Muscle of back (tissue), 11 donors: ENCODE results near the gene CTH. TPM values are rescaled to one million over a fixed set of nuclear protein-coding genes. Genes with fewer than 3 reads are reported as not detected.
A peak's percentile ranks its signal among the peaks of the same experiment; 100 is the strongest.
"Not testable (repeated sequence)": the region's sequence is repeated elsewhere in the genome, so short reads cannot be mapped to it uniquely, and the experiment has no call there.

Source experiments
- DNase-seq, 3 donors: peaks; one replicate each; pipeline versions ENCODE4 v3.0.0 to v3.0.0-alpha.2; 2013
- polyA plus RNA-seq, 10 donors: library from polyadenylated mRNA; unstranded; fragments of 120-200 nt; gene quantifications; one replicate each; pipeline ENCODE4 v1.2.1, GENCODE V29; 2013; ENCODE audit not compliant: insufficient read length in 10 of 10

CTH gene
- polyA plus RNA-seq, 10 donors, result 1.1 to 2.8 (median 2.3) TPM

DNA sequence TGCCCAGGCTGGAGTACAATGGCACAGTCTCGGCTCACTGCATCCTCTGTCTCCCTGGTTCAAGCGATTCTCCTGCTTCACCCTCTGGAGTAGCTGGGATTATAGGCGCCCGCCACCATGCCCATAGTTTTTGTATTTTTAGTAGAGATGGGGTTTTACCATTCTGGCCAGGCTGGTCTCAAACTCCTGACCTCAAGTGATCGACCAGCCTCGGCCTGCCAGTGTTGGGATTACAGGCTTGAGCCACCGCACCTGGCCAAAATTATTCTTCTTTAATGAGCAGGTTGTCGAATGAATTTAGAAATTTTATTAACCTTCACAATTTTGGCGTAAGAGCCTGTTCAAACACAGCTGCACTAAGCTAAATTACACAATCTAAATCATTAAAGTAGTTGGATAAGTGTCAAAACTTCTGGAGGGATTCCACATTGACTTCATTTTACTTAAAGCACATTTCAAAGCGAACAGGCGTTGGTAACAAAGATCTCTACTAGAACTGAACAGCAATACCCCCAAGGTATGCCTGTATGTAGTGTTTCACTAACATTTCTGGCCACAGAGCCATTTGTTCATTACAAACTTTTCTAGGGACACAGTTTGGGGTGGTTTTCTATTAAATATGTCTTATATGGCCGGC is 5.2 kb upstream of the CTH start:
- no peak for DNase-seq

DNA sequence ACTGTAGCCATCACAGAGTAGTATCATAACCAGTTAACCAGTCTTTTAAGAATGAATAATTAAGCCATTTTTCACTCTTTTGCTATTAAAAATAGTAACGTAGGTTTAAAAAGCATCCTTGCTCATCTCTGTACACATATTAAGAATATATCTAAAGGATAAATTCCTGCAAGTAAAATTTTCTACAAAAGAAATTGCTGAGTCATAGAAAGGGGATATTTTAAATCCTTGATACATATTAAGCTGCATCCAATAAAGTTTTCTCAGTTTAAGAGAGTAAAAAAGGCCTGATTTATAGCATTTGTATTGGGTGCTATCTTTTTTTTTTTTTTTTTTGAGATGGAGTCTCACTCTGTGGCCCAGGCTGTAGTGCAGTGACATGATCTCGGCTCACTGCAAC is 1.9 kb upstream of the CTH start:
- DNase-seq, result no peak

DNA sequence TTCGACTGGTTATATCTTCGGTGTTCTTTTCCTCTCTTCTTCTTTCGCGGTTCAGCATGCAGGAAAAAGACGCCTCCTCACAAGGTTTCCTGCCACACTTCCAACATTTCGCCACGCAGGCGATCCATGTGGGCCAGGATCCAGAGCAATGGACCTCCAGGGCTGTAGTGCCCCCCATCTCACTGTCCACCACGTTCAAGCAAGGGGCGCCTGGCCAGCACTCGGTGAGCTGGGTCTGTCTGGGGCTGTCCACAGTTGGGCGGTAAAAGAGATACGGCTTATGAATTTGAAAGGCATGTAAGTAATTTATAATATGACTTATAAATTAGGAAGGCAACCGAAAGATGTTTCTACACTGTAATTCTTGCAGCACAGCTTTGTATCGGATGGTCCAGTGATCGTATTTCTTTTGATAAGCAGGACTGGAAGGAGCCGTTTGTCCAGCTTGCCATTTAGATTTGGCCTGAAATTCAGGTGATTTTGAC is 334 bp downstream of the CTH start:
- no peak for DNase-seq

DNA sequence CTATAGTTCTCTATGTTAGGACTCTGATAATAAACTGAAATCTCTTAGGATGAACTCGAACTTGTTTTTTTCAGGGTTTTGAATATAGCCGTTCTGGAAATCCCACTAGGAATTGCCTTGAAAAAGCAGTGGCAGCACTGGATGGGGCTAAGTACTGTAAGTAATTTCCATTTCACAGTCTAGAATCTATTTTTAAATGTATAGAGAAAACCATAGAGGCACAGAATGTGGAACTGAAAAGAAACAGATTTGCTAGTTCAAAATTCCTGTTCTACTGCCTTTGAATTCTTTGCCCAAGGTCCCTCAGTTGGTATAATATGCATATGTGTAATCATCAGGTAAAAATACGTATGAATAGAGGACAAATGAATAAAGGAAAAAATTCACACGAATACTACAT is 4.8 kb downstream of the CTH start:
- no peak for DNase-seq

DNA sequence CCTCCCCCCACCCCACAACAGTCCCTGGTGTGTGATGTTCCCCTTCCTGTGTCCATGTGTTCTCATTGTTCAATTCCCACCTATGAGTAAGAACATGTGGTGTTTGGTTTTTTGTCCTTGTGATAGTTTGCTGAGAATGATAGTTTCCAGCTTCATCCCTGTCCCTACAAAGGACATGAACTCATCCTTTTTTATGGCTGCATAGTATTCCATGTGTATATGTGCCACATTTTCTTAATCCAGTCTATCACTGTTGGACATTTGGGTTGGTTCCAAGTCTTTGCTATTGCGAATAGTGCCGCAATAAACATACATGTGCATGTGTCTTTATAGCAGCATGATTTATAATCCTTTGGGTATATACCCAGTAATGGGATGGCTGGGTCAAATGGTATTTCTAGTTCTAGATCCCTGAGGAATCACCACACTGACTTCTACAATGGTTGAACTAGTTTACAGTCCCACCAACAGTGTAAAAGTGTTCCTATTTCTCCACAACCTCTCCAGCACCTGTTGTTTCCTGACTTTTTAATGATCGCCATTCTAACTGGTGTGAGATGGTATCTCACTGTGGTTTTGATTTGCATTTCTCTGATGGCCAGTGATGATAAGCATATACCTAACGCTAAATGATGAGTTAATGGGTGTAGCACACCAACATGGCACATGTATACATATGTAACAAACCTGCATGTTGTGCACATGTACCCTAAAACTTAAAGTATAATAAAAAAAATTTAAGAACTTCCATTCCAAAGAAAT is 8.1 kb downstream of the CTH start:
- not testable (repeated sequence) for DNase-seq

DNA sequence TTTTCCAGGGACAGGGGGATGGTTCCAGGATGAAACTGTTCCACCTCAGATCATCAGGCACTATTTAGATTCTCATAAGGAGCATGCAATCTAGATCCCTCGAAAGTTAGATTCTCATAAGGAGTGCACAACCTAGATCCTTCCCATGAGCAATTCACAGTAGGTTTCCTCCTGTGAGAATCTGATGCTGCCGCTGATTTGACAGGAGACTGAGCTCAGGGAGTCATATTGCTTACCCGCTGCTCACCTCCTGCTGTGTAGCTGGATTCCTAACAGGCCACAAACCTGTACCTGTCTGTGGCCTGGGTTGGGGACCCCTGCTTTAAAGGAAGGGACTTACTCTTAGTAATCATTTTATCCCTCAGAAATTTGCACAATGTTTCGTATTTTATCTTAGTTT is 9.3 kb downstream of the CTH start:
- no peak for DNase-seq

DNA sequence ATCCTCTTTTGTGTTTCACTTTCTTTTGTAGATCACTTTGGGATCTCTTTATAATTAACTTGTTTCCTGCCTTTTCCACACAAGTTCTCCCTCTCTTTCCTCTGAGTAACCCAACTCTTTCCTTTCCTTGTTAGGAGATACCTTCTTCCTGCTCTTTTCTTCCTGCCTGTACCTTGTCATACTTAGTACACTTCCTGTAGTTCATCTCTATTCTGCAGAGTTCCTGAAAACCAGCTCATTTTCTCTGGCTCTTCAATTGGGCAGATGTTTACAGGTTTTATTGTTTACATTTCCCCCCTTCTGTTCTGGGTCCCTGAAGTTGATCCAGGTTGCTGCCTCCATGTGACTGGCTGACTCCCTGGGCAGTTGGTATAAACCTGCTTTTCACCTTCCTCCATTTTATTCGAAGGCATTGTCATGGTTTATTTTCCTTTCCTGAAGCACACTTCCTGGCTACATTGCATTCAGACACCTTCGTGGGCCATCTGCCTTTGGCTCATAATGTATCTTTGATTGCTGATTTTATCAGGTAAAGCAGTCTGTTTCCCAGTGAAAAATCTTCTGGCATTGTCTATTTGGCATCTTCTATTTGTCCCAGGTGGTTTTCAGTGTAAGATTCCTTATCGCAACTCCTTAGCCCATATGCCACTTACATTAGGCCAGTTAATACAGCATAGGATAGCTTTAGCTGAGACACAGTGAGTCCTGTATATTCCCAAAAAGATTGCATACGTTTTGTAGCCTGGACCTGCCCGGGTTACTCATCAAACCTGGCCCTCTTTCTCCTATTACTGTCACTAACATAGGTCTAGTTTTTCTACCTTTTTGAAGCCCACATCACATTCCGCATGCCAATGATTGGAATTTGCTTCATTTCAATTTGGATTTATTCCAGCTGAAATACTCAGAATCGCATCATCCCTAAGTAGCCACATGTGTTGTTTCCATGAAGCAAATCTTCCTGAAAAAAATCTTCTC is 15.4 kb downstream of the CTH start:
- no peak for DNase-seq

DNA sequence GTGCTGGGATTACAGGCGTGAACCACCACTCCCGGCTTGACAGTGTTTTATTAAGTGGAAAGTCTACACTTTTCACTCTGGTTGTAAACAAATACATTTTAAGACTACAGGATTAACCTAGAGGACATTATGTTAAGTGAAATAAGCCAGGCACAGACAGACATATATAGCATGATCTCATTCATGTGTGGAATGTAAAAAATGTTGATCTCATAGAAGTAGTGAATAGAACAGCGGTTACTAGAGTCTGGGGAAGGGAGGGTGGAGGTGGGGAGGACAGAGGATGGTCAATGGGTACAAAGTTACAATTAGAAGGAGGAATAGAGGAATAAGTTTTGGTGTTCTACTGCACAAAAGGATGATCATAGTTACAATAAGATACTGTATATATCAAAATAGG is 16.9 kb downstream of the CTH start:
- DNase-seq, result no peak

DNA sequence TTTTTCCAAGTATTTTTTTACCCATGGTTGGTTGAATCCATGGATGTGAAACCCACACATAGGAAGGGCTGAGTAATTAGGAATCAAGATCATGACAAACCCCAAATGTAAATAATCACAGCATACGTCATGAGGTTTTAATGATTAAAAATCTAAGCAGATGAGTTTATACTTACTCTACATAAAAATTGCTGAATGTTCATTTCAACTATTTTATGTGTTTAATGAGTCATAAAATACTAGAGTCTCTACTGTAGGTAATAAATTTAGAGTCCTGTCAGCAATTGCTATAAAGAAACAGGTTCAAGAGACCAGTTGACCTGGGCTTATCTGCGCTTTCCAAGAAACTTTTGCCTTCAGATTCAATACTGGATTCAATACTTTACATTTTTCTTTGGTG is 18.2 kb downstream of the CTH start:
- no peak for DNase-seq

DNA sequence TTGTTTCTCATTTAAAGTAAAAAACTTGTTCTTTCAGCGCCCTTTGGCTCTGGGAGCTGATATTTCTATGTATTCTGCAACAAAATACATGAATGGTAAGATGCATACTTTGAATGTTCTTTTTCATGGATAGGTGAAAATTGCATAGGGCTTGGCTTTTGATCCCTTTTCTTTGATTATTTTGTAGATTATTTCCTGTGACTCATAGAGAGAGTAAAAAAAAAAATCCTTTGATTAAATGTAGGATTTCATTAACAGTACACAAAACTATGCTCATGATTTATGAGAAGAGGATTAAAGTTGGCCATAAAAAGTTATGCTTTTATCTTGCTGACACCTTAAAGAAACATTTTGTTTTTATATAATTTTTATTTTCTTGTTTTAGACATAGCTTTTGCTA is 18.7 kb downstream of the CTH start:
- no peak for DNase-seq

DNA sequence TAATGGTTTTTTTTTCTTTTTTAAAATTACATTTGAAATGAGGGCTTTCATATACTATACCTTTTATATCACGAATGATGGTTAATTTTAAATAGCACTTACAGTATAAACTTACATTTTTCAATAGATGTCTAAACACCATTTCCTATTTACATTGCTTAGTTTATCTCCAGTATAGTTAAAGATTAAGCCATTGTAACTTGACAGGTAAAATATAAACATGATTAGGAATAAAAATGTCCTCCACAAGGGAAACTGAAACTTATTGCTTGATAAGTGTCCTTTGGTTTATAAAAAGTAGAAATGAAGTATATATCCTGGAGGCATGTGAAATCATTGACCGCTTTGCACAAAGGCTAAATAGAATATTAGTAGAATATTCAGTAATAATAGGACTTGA is 20.2 kb downstream of the CTH start:
- DNase-seq, result no peak

DNA sequence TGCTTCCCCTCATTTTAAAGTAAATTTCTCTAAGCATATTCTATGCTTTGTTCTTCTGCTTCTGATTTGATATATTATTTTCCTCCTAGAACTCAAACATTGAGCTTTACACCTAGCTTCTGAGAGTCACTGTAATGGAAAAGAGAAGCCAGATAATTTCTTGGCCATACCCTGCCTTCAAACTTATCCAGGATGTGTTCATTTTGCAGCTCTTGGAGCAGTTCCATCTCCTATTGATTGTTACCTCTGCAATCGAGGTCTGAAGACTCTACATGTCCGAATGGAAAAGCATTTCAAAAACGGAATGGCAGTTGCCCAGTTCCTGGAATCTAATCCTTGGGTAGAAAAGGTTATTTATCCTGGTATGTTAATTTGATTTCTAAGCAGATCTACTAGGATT is 20.8 kb downstream of the CTH start:
- DNase-seq, result no peak

DNA sequence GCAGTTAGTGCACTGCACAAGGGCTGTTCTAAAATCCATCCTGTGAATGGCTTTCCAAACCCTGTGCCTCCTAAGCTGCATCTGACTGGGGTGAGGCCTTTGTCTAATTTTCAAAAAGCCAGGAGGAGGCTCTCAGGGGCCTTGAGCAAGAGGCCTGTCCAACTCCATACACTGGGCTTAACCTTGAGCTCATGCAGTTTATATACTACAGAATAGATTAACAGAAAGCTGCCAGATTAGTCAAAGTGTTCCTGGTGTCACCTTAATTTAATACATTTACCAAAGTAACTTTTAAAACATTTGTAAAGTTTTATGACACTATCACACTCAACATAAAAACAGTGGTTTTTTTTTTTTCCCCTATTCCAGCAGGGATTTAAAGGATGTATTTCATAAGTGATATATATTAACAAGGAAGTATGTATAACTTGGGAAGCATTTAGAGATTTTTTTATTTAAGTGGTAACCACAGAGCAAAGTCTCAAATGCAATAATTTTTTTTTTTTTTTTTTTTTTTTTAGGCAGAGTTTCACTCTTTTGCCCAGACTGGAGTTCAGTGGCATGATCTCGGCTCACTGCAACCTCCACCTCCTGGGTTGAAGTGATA is 23.3 kb downstream of the CTH start:
- DNase-seq, result no peak

DNA sequence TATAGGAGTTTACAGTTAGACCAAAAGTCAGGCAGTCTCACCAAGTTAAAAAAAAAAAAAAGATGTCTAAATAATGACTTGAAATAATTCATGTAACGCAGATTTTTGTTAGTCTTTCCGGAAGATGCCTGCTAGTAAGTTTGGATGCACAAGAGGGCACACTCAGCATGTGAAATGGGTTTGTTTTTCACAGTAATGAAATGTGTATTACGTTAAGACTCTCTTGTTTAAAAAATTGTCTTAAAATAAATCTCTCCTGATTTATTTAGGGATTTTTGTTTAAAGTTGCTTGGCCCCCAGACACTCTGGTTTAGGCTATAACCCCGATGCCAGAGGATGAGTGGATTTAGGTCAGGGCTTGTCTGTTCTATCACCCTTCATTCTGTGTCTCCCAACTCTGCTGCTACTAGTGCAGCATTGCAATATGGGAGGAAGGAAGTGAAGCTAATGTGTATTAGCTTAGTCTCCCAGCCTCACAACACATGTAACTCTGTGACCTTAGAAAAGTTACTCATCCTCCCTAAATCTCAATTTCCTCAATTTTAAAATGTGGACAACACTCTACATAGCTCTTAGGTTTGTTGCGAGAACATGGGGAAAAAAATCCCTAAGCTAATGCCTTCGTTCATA is 25.7 kb downstream of the CTH start:
- DNase-seq, result peak in 2 of 3 donors; percentile 29 to 56

DNA sequence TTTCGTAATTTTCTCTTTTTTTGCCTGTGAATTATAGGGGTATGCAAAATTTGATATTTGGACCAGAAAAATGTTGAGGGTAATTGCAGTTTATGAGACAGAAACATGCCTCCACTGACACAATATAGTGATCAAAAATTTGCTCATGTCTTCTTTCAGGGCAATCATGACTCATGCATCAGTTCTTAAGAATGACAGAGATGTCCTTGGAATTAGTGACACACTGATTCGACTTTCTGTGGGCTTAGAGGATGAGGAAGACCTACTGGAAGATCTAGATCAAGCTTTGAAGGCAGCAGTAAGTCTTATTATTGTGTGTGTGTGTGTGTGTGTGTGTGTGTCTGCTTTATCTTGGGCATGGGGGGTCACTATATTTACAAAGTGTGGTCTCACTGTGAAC is 27.5 kb downstream of the CTH start:
- no peak for DNase-seq

DNA sequence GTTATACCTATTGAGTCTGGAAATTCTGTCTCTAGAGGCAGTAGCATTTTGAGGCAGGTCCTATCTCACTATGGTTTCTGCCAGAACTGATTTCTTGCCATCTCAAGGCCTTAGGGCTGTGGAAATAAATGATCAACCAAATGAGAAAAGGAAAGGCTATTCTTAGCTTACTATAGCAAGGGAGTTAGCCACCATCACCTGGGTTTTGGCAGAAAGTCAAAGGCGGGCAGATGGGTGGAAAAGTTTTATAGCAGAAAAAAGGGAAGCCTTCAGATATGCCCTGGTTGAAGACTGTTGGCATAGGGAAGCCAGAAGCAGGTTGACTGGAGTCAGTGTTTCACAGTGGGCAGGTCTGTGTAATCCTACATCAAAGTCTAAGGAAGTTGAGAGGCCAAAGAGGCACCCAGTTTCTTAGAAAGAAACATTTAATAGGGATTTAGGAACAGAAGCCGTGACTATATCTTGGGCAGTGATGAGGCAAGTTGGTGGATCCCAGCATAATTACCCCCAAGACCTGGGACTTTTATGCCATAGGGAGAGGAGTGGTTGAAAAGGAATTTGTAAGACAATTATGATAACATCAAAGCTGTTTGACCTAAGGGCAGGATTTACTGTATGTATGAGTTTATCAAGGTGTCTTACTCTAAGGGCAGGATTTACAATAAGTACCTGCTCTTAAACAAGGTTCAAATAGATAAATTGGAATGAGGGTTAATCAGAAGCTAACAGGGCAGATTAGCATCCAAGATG is 29.7 kb downstream of the CTH start:
- no peak for DNase-seq

DNA sequence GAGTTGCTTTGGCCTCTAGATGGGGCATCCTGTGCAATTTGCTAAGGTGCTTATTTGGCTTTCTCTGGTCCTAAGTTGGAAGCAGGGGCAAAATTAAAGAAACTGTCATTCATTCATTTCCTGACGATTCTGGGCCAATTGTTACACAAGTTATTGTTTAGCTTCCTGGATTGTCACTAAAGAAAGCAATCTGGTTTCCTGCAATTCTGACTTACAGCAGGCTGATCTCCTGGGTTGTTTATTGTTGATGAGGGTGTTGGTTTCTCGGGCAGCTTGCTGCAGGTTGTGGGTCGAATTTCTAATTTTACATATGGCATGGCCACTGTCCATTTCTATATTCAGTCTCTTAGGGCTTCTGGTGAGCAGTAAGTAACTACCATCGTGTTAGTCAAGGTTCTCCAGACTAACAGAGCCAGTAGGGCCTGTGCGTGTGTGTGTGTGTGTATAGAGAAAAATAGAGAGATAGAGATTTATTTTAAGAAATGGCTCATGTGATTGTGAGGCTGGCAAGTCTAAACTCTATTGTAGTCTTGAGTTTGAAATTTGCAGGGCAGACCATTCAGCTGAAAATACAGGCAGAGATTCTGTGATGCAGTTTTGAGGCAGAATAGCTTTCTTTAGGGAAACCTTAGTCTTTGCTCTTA is 30.4 kb downstream of the CTH start:
- no peak for DNase-seq

DNA sequence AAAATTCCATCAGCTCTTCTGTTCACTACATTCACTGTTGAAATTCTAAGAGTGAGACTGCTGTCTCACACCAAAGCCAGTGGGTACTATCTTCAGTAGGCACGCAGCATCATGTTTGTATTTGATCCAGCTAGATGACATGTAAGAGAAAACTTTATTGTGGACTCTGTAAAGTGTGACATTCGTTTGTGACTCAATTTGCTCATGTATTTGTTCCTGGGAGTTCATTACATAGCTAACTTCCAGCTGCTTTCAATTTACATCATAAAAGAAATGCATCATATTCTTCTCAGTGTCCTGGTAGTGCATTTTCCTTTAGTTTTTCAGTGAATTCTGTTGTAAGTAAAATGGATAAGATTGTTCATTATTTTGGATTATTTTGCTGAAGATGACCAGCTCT is 31.4 kb downstream of the CTH start:
- no peak for DNase-seq

DNA sequence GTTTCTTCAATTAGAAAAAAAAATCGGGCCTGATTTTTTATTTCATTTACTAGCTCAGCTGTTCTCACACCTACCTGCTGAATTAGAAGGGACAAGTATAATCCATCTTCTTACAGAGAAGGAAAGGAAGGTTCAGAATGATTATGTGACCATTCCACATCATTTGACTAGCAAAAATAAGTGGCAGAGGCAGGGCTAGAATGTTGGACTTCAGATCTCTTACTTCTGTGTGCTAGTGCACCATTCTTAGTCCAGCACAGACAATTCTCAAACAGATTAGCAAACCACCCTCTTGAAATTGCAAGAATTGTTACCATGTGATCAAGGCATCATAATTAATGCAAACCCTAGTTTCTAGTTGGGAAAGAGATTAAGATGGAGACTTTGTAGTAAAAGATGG is 32.7 kb downstream of the CTH start:
- DNase-seq, result no peak

DNA sequence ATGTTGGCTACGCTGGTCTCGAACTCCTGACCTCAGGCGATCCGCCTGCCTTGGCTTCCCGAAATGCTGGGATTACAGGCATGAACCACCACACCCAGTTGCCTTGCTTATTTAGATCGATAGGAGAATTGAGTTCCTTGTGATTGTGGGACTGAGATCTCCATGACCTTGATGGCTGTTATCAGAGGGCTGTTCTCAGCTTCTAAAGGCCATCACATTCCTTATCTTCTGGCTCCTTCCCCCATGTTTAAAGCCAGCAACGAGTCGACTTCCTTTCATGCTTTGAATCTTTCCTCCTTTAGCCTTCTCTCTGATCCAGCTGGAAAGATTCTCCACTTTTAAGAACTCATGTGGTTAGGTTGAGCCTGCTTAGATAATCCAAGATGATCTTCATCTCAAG is 38.0 kb downstream of the CTH start:
- no peak for DNase-seq
